ENCODE data around the gene CGREF1. TPM values are rescaled to one million over a fixed set of nuclear protein-coding genes. Genes with fewer than 3 reads are reported as not detected.

The CGREF1 gene
- total RNA-seq, 1 donor from 2014 or later, result 5.5 TPM

DNA sequence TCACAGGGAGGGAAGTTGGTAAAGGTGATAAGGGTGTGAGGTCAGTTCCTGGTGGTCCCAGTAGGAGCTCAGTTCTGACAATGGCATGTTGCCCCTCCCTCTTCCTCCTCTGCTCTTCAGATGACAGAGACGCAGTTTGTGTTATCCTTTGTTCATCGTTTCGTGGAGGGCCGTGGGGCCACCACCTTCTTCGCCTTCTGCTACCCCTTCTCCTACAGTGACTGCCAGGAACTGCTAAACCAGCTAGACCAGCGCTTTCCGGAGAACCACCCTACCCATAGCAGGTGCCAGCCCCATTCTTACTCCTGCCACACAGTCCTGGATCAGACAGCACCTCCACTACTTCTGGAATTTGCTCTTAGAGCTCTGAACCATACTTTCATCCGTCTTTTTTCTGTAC is 65.2 kb downstream of the CGREF1 start:
- no peak for ATAC-seq
- DNase-seq (ENCODE audit: low spot score), result no peak

DNA sequence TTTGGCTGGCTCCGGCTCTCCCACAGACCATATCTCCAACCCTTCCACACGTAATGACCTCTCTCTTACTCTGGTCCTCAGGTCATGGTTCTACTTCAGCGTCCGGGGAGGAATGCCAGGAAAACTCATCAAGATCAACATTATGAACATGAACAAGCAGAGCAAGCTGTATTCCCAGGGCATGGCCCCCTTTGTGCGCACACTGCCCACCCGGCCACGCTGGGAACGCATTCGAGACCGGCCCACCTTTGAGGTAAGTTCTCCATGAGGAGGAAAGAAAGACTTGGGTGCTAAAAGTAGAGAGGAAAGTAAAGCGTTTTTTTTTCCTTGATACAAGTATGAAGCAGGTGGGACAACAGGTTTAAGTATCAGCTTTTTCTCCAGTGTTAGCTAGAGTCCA is 65.6 kb downstream of the CGREF1 start:
- DNase-seq (ENCODE audit: low spot score), result no peak
- no peak for ATAC-seq

GRCh38 chr2:27051902-27052645 is 66.9 kb downstream of the CGREF1 start:
- DNase-seq (ENCODE audit: low spot score) (no peak), ATAC-seq (peak; percentile 0)

GRCh38 chr2:27050996-27051901 is 67.7 kb downstream of the CGREF1 start, which contains the start of gene AGBL5:
Gene AGBL5, plus strand, starts transcription at chr2:27051668. Its CDS starts 1,291 bp downstream, at chr2:27052959.
- ATAC-seq (peak; percentile 77), DNase-seq (ENCODE audit: low spot score) (peak; percentile 96)

Other genes starting within 250 kb of the CGREF1 start
- 16.6 TPM for gene MAPRE3, start 148.5 kb downstream of the CGREF1 start, total RNA-seq
- gene TMEM214, start 86.2 kb downstream of the CGREF1 start, total RNA-seq, result 53.7 TPM
- gene AGBL5, start 67.5 kb downstream of the CGREF1 start, total RNA-seq, result 7.6 TPM
- 141 TPM for gene OST4, start 47.5 kb downstream of the CGREF1 start, total RNA-seq
- 16.0 TPM for gene EMILIN1, start 40.5 kb downstream of the CGREF1 start, total RNA-seq
- 267 TPM for gene KHK, start 32.4 kb downstream of the CGREF1 start, total RNA-seq
- gene ABHD1, start 4.7 kb upstream of the CGREF1 start, total RNA-seq, result 3.6 TPM
- gene PREB, start 15.5 kb upstream of the CGREF1 start, total RNA-seq, result 43.9 TPM
- not detected for gene PRR30, start 20.3 kb upstream of the CGREF1 start, total RNA-seq
- 0.10 TPM for gene TCF23, start 29.9 kb upstream of the CGREF1 start, total RNA-seq
- gene ATRAID, start 92.9 kb upstream of the CGREF1 start, total RNA-seq, result 31.8 TPM
- 72.6 TPM for gene SLC5A6, start 93.1 kb upstream of the CGREF1 start, total RNA-seq
- 14.9 TPM for gene CAD, start 98.2 kb upstream of the CGREF1 start, total RNA-seq
- not detected for gene SLC30A3, start 143.9 kb upstream of the CGREF1 start, total RNA-seq
- not detected for gene DNAJC5G, start 156.3 kb upstream of the CGREF1 start, total RNA-seq
- gene TRIM54, start 163.3 kb upstream of the CGREF1 start, total RNA-seq, result not detected
- 2.2 TPM for gene UCN, start 189.3 kb upstream of the CGREF1 start, total RNA-seq
- gene MPV17, start 204.0 kb upstream of the CGREF1 start, total RNA-seq, result 18.3 TPM
- 19.2 TPM for gene GTF3C2, start 237.6 kb upstream of the CGREF1 start, total RNA-seq